ENCODE results near the gene OSER1. TPM values are rescaled to one million over a fixed set of nuclear protein-coding genes. Genes with fewer than 3 reads are reported as not detected.

OSER1 gene
- polyA plus RNA-seq, 1 of the 3 experiments (the other 2 are of a cell fraction) = 22.3 TPM

DNA sequence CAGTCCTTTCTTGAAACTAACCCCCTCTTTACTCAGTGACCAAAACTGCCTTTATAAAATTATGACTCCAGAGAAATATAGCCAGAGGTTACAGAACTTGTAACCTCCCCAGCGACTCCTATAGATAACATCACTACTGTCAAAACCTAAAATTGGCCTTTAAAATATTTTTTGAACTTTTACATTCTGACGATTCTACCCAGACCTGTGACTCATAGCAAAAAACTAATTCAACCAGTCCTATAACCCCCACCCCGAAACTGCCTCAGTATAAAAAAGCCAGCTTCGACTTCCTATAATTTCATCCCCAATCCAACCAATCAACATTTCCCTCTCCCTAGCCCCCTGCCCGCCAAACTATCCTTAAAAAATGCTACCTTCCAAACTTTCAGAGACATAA, 37.5 kb downstream of the OSER1 start:
- no peak overlapping the region for H3K9ac ChIP-seq
- H3K9me3 ChIP-seq = no peaks in the 10 kb centered on the region
- WGBS (ENCODE audit: low lambda C conversion rate) = 35% methylated on average over 5 of the region's 5 CpGs
- H3K4me3 ChIP-seq (ENCODE audit: low read depth in 2 of 2, low read length in 1 of 2) = no peak overlapping the region
- CTCF ChIA-PET = interaction anchor here (1.0 to 4.3 kb wide), 3 partner anchors 17 to 211 kb away, joined by 3 to 22 read pairs (median 16); no protein-coding TSS in a partner anchor
- DNase-seq = no peak
- H3K27ac ChIP-seq (ENCODE audit: low read depth in 2 of 2, low read length in 1 of 2) = peak overlapping the region in 1 of 2 experiments; percentile 42; a peak in 1 of 4 replicates
- peaks cover 3% of the 10 kb centered on the region for H3F3A ChIP-seq (replicated peaks; ENCODE audit: insufficient read depth)
- no peaks in the 10 kb centered on the region for H3K9me2 ChIP-seq
- no peak for TF ChIP-seq FOXJ3 (CRISPR knock-in tag; IDR thresholded peaks at IDR 0.05)
- TF ChIP-seq RXRA (IDR thresholded peaks at IDR 0.05; ENCODE audit: borderline replicate concordance, low read depth) = peak; percentile 19; the same call in 1 of the 2 replicates
- TF ChIP-seq TCF12 (IDR thresholded peaks at IDR 0.05) = peak; percentile 41
- TF ChIP-seq, protein P1, sequence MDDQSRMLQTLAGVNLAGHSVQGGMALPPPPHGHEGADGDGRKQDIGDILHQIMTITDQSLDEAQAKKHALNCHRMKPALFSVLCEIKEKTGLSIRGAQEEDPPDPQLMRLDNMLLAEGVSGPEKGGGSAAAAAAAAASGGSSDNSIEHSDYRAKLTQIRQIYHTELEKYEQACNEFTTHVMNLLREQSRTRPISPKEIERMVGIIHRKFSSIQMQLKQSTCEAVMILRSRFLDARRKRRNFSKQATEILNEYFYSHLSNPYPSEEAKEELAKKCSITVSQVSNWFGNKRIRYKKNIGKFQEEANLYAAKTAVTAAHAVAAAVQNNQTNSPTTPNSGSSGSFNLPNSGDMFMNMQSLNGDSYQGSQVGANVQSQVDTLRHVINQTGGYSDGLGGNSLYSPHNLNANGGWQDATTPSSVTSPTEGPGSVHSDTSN (IDR thresholded peaks at IDR 0.05) = peak; percentile 41
- TF ChIP-seq, protein P2, sequence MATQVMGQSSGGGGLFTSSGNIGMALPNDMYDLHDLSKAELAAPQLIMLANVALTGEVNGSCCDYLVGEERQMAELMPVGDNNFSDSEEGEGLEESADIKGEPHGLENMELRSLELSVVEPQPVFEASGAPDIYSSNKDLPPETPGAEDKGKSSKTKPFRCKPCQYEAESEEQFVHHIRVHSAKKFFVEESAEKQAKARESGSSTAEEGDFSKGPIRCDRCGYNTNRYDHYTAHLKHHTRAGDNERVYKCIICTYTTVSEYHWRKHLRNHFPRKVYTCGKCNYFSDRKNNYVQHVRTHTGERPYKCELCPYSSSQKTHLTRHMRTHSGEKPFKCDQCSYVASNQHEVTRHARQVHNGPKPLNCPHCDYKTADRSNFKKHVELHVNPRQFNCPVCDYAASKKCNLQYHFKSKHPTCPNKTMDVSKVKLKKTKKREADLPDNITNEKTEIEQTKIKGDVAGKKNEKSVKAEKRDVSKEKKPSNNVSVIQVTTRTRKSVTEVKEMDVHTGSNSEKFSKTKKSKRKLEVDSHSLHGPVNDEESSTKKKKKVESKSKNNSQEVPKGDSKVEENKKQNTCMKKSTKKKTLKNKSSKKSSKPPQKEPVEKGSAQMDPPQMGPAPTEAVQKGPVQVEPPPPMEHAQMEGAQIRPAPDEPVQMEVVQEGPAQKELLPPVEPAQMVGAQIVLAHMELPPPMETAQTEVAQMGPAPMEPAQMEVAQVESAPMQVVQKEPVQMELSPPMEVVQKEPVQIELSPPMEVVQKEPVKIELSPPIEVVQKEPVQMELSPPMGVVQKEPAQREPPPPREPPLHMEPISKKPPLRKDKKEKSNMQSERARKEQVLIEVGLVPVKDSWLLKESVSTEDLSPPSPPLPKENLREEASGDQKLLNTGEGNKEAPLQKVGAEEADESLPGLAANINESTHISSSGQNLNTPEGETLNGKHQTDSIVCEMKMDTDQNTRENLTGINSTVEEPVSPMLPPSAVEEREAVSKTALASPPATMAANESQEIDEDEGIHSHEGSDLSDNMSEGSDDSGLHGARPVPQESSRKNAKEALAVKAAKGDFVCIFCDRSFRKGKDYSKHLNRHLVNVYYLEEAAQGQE (IDR thresholded peaks at IDR 0.05; ENCODE audit: low read depth, low read length) = no peak
- peaks cover 0 to 12% of the 10 kb centered on the region in 2 experiments; a peak in 3 of 4 replicates for H3K4me1 ChIP-seq (ENCODE audit: control insufficient read depth in 1 of 2, insufficient read depth in 2 of 2, low read depth in 1 of 2, low read length in 1 of 2)
- no peaks in the 10 kb centered on the region for H4K20me1 ChIP-seq (ENCODE audit: insufficient read depth)
- no peaks in the 10 kb centered on the region for H3K79me2 ChIP-seq (ENCODE audit: insufficient read depth)
- POLR2A ChIA-PET = no interaction called here
- peak overlapping the region; percentile 1; the same call in 1 of the 2 replicates for H3K4me2 ChIP-seq
- peak overlapping the region; percentile 44; the same call in 1 of the 2 replicates for H2AFZ ChIP-seq (ENCODE audit: low read depth)
- H3K36me3 ChIP-seq (replicated peaks in 1 of 2; ENCODE audit: control insufficient read depth in 1 of 2, insufficient read depth in 2 of 2, low read length in 1 of 2) = no peaks in the 10 kb centered on the region
- no peaks in the 10 kb centered on the region for H3K27me3 ChIP-seq (ENCODE audit: insufficient read depth)

DNA sequence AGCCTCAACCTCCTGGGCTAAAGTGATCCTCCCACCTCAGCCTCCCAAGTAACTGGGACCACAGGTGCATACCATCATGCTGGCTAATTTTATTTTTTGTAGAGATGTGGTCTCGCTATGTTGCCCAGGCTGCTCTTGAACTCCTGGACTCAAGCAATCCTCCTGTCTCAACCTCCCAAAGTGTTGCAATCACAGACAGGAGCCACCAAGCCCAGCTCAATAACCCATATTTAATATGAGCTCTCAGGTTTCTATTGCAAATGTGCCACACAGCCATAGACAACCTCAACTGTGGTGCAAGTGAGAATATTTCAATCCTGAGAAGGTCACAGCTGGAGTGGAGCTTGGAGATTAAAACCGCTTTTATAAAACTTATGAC, 38.0 kb downstream of the OSER1 start:
- ChIA-PET CTCF (interaction anchor here (1.0 to 4.3 kb wide), 3 partner anchors 17 to 212 kb away, joined by 3 to 22 read pairs (median 16); no protein-coding TSS in a partner anchor), POLR2A (no interaction called here)
- peaks cover 3% of the 10 kb centered on the region for H3F3A ChIP-seq (replicated peaks; ENCODE audit: insufficient read depth)
- H3K27me3 ChIP-seq (ENCODE audit: insufficient read depth) = no peaks in the 10 kb centered on the region
- no peaks in the 10 kb centered on the region for H3K36me3 ChIP-seq (replicated peaks in 1 of 2; ENCODE audit: control insufficient read depth in 1 of 2, insufficient read depth in 2 of 2, low read length in 1 of 2)
- no peak overlapping the region for H3K9ac ChIP-seq
- 0 out of 4 replicates have a peak overlapping the region, but pooled peaks of 1 of the 2 experiments have one; percentile 42 for H3K27ac ChIP-seq (ENCODE audit: low read depth in 2 of 2, low read length in 1 of 2)
- H3K9me2 ChIP-seq = no peaks in the 10 kb centered on the region
- no peaks in the 10 kb centered on the region for H3K79me2 ChIP-seq (ENCODE audit: insufficient read depth)
- WGBS (ENCODE audit: low lambda C conversion rate) = 78% methylated on average over 2 of the region's 2 CpGs
- no peaks in the 10 kb centered on the region for H4K20me1 ChIP-seq (ENCODE audit: insufficient read depth)
- H3K9me3 ChIP-seq = no peaks in the 10 kb centered on the region
- H3K4me3 ChIP-seq (ENCODE audit: low read depth in 2 of 2, low read length in 1 of 2) = no peak overlapping the region
- H3K4me2 ChIP-seq = peak overlapping the region; percentile 1; the same call in 1 of the 2 replicates
- H3K4me1 ChIP-seq (ENCODE audit: control insufficient read depth in 1 of 2, insufficient read depth in 2 of 2, low read depth in 1 of 2, low read length in 1 of 2) = peaks cover 3 to 12% of the 10 kb centered on the region in 2 experiments; a peak in 3 of 4 replicates
- no peak for DNase-seq
- H2AFZ ChIP-seq (ENCODE audit: low read depth) = no peak overlapping the region
- TF ChIP-seq ELF1 (IDR thresholded peaks at IDR 0.05) (no peak), MXI1 (IDR thresholded peaks at IDR 0.05; ENCODE audit: low read depth, low read length) (no peak), YY1 (IDR thresholded peaks at IDR 0.05; ENCODE audit: low read depth) (no peak), RCOR1 (IDR thresholded peaks at IDR 0.05; ENCODE audit: low read length) (no peak), FOXJ3 (CRISPR knock-in tag; IDR thresholded peaks at IDR 0.05) (no peak), NFIC (IDR thresholded peaks at IDR 0.05; ENCODE audit: borderline replicate concordance) (no peak), CHD2 (IDR thresholded peaks at IDR 0.05; ENCODE audit: low read length, partially characterized antibody) (no peak), EZH2phosphoT487 (IDR thresholded peaks at IDR 0.05; ENCODE audit: borderline replicate concordance, low read depth) (no peak), NRF1 (IDR thresholded peaks at IDR 0.05; ENCODE audit: low read depth, low read length) (no peak), FOXM1 (IDR thresholded peaks at IDR 0.05; ENCODE audit: low read depth) (no peak), TEAD4 (IDR thresholded peaks at IDR 0.05; ENCODE audit: borderline replicate concordance, insufficient read depth) (no peak), JUND (IDR thresholded peaks at IDR 0.05) (no peak), SMC3 (IDR thresholded peaks at IDR 0.05; ENCODE audit: low read depth, low read length) (no peak), MEF2A (IDR thresholded peaks at IDR 0.05; ENCODE audit: borderline replicate concordance, low read depth) (no peak)
- TF ChIP-seq, protein P3, sequence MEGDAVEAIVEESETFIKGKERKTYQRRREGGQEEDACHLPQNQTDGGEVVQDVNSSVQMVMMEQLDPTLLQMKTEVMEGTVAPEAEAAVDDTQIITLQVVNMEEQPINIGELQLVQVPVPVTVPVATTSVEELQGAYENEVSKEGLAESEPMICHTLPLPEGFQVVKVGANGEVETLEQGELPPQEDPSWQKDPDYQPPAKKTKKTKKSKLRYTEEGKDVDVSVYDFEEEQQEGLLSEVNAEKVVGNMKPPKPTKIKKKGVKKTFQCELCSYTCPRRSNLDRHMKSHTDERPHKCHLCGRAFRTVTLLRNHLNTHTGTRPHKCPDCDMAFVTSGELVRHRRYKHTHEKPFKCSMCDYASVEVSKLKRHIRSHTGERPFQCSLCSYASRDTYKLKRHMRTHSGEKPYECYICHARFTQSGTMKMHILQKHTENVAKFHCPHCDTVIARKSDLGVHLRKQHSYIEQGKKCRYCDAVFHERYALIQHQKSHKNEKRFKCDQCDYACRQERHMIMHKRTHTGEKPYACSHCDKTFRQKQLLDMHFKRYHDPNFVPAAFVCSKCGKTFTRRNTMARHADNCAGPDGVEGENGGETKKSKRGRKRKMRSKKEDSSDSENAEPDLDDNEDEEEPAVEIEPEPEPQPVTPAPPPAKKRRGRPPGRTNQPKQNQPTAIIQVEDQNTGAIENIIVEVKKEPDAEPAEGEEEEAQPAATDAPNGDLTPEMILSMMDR (IDR thresholded peaks at IDR 0.05) = no peak
- TF ChIP-seq, protein P4, sequence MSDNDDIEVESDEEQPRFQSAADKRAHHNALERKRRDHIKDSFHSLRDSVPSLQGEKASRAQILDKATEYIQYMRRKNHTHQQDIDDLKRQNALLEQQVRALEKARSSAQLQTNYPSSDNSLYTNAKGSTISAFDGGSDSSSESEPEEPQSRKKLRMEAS (IDR thresholded peaks at IDR 0.05; ENCODE audit: low read depth) = no peak
- TF ChIP-seq, protein P1 (IDR thresholded peaks at IDR 0.05) = no peak

Data from SK-N-SH (cell line).